ENCODE measurements around the gene CYFIP2.

Gene CYFIP2

GRCh38 chr5:157359356-157360055 is 93.6 kb downstream of the CYFIP2 start:
- DNase-seq (ENCODE audit: low spot score): no peak

GRCh38 chr5:157362012-157362411 is 96.1 kb downstream of the CYFIP2 start:
- peak; percentile 34 for DNase-seq (ENCODE audit: low spot score)

- DNase-seq (ENCODE audit: low spot score): no peak
These were observed 96.6 kb downstream of the CYFIP2 start for GRCh38 chr5:157362502-157362901.

GRCh38 chr5:157362982-157363381 is 97.1 kb downstream of the CYFIP2 start:
- no peak for DNase-seq (ENCODE audit: low spot score)

- no peak for DNase-seq (ENCODE audit: low spot score)
These were observed 99.8 kb downstream of the CYFIP2 start for GRCh38 chr5:157365732-157366131.

GRCh38 chr5:157366741-157367674 is 101.1 kb downstream of the CYFIP2 start:
- peak; percentile 54 for DNase-seq (ENCODE audit: low spot score)

GRCh38 chr5:157369507-157369906 is 103.6 kb downstream of the CYFIP2 start:
- no peak for DNase-seq (ENCODE audit: low spot score)

GRCh38 chr5:157370967-157371366 is 105.0 kb downstream of the CYFIP2 start:
- no peak for DNase-seq (ENCODE audit: low spot score)

GRCh38 chr5:157371655-157372471 is 105.9 kb downstream of the CYFIP2 start:
- DNase-seq (ENCODE audit: low spot score): no peak

GRCh38 chr5:157372472-157372822 is 106.5 kb downstream of the CYFIP2 start:
- DNase-seq (ENCODE audit: low spot score): no peak

- DNase-seq (ENCODE audit: low spot score): no peak
These were observed 112.6 kb downstream of the CYFIP2 start for GRCh38 chr5:157378509-157378908.

- no peak for DNase-seq (ENCODE audit: low spot score)
These were observed 114.1 kb downstream of the CYFIP2 start for GRCh38 chr5:157379983-157380382.

GRCh38 chr5:157381746-157382145 is 115.8 kb downstream of the CYFIP2 start:
- DNase-seq (ENCODE audit: low spot score): no peak

GRCh38 chr5:157382996-157383800 is 117.3 kb downstream of the CYFIP2 start:
- no peak for DNase-seq (ENCODE audit: low spot score)

GRCh38 chr5:157384971-157385709 is 119.2 kb downstream of the CYFIP2 start:
- peak; percentile 49 for DNase-seq (ENCODE audit: low spot score)

- no peak for DNase-seq (ENCODE audit: low spot score)
These were observed 121.2 kb downstream of the CYFIP2 start for GRCh38 chr5:157387041-157387563.

- DNase-seq (ENCODE audit: low spot score): peak; percentile 72
These were observed 121.8 kb downstream of the CYFIP2 start for GRCh38 chr5:157387683-157388093.

GRCh38 chr5:157388111-157388710 is 122.3 kb downstream of the CYFIP2 start:
- DNase-seq (ENCODE audit: low spot score): peak; percentile 14

GRCh38 chr5:157389103-157389502 is 123.2 kb downstream of the CYFIP2 start:
- DNase-seq (ENCODE audit: low spot score): no peak

GRCh38 chr5:157390133-157390532 is 124.2 kb downstream of the CYFIP2 start:
- DNase-seq (ENCODE audit: low spot score): no peak
